ENCODE measurements around the gene SLC48A1. TPM values are rescaled to one million over a fixed set of nuclear protein-coding genes. Genes with fewer than 3 reads are reported as not detected.
A peak's percentile ranks its signal among the peaks of the same experiment; 100 is the strongest.

The SLC48A1 gene
- total and polyA plus RNA-seq, 3 donors from 2014 or later, result 21.0 to 32.0 (median 25.5) TPM

DNA sequence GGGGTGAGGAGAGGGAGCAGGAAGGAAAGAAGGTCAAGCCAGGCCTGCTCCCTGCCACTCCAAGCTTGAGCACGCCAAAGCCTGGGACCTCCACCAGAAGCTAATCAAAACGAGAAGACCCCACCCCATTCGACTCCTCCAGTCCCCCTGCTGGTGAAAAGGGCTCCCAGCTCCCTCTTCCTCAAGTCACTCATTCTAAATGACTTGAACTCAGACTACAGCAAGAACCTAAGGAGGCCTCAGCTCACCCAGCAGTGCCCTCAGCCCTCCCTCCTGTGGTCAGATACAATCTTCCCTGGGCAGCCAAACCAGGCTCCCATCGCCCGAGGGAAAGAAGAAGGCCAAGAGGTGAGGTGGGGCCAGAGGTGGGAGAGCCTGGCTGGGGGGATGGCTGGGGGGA lies 29.3 kb downstream of the SLC48A1 start:
- Histone ChIP-seq H3K4me1 (peaks cover 64% of the 10 kb centered on the region), H3K4me3 (no peak overlapping the region), H3K36me3 (ENCODE audit: low read depth, missing control alignments) (no peaks in the 10 kb centered on the region), H3K27me3 (no peaks in the 10 kb centered on the region), H3K9me3 (no peaks in the 10 kb centered on the region), H3K27ac (peak overlapping the region in 1 of 2 donors; percentile 59)
- 47 to 60% methylated on average over 3 to 5 of the region's 5 CpGs for WGBS, 2 donors
- DNase-seq, result no peak
- intact Hi-C loops (cut with DNase I; ENCODE audit: low total_unique reads), result no loop called here
- TF ChIP-seq, protein P1, sequence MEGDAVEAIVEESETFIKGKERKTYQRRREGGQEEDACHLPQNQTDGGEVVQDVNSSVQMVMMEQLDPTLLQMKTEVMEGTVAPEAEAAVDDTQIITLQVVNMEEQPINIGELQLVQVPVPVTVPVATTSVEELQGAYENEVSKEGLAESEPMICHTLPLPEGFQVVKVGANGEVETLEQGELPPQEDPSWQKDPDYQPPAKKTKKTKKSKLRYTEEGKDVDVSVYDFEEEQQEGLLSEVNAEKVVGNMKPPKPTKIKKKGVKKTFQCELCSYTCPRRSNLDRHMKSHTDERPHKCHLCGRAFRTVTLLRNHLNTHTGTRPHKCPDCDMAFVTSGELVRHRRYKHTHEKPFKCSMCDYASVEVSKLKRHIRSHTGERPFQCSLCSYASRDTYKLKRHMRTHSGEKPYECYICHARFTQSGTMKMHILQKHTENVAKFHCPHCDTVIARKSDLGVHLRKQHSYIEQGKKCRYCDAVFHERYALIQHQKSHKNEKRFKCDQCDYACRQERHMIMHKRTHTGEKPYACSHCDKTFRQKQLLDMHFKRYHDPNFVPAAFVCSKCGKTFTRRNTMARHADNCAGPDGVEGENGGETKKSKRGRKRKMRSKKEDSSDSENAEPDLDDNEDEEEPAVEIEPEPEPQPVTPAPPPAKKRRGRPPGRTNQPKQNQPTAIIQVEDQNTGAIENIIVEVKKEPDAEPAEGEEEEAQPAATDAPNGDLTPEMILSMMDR (IDR thresholded peaks at IDR 0.05), result no peak
- TF ChIP-seq POLR2A (IDR thresholded peaks at IDR 0.05), result no peak

DNA sequence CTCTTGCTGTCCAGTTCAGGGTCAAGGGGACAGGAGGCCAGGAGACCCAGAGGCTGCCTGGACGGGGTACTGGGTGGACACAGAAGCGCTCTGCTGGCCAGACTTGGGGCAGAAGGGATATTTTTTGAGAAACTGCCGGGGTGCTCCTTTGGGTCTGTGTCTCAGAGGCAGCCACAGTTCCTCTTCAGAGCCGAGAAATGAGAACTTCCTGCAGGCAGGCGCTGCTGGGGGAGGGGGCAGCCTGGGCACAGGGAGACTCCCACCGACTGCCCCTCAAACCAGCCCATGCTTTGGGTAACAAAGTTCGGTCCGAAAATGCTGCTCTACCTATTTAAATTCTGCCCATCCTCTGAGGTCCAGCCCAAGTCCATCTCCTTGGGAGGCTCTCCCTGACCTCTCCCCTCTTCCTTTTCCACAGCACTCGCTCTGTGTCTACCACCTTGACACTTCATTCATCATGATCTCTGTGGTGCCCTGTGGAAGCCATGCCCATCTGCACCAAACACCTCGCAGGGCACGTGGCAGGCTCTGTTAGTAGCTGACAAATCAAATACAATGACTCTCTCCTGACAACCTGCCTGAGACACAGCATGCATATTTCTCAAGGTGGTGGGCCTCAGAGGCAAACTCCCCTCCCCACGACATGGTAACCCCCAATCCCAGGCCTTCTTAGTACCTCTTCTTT lies 30.3 kb downstream of the SLC48A1 start:
- H3K4me1 ChIP-seq, result peaks cover 74% of the 10 kb centered on the region
- intact Hi-C loops (cut with DNase I; ENCODE audit: low total_unique reads), result no loop called here
- H3K9me3 ChIP-seq, result no peaks in the 10 kb centered on the region
- peak overlapping the region in 1 of 2 donors; percentile 59 for H3K27ac ChIP-seq
- H3K4me3 ChIP-seq, result no peak overlapping the region
- DNase-seq, result no peak
- H3K27me3 ChIP-seq, result no peaks in the 10 kb centered on the region
- WGBS, 2 donors, result 68 to 81% methylated on average over 11 to 12 of the region's 12 CpGs
- H3K36me3 ChIP-seq (ENCODE audit: low read depth, missing control alignments), result no peaks in the 10 kb centered on the region
- no peak for TF ChIP-seq POLR2A (IDR thresholded peaks at IDR 0.05)
- TF ChIP-seq, protein P1 (IDR thresholded peaks at IDR 0.05), result no peak

DNA sequence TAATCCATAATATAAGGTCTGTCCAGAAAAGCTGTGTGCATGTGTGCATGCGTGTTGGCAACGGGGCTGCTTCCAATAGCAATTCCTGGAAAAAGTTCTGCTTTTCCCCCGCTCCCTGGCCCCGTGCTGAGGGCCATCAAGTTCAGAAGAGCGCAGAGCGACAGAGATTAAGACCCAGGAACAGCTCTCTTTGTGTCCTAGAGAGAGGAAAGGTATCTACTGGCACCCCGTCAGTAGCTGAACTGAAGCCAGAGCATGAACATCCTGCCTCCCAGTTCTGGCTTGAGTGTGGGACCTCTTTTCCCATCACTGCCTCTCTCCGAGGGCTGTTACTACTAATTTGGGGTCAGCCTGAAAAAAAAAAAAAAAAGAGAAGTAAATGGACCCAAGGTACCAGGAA lies 31.1 kb downstream of the SLC48A1 start:
- no peak overlapping the region for H3K4me3 ChIP-seq
- H3K27ac ChIP-seq, result peak overlapping the region in 1 of 2 donors; percentile 31
- H3K4me1 ChIP-seq, result peaks cover 71% of the 10 kb centered on the region
- no peaks in the 10 kb centered on the region for H3K36me3 ChIP-seq (ENCODE audit: low read depth, missing control alignments)
- H3K27me3 ChIP-seq, result no peaks in the 10 kb centered on the region
- no peaks in the 10 kb centered on the region for H3K9me3 ChIP-seq
- intact Hi-C loops (cut with DNase I; ENCODE audit: low total_unique reads), result no loop called here
- TF ChIP-seq POLR2A (IDR thresholded peaks at IDR 0.05), result no peak
- TF ChIP-seq, protein P1 (IDR thresholded peaks at IDR 0.05), result no peak
- 29 to 41% methylated on average over 7 to 8 of the region's 8 CpGs for WGBS, 2 donors
- no peak for DNase-seq

DNA sequence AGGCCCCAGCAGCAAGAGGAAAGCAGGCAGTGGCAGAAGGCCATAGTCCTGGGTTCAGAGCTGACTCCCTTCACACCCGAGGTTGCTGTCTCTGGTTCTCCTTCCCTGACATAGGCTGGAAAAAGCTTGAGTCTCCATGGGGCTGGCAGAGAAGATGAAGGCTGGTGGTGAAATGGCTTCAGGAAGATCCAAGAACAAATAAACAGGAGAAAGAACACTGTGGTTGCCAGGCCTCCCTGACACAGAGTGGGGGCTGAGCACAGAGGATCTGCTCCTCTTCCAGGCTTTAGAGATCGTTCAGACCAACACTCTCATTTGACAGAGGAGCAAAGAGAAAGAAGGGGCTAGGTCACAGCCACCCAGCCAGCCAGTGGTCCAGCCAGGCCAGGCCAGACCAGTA lies 32.4 kb downstream of the SLC48A1 start:
- H3K27ac ChIP-seq, result peak overlapping the region; percentile 15 to 31
- no peaks in the 10 kb centered on the region for H3K9me3 ChIP-seq
- 30 to 44% methylated on average over 2 of the region's 2 CpGs for WGBS, 2 donors
- DNase-seq, result no peak
- intact Hi-C loops (cut with DNase I; ENCODE audit: low total_unique reads), result no loop called here
- no peaks in the 10 kb centered on the region for H3K27me3 ChIP-seq
- H3K4me1 ChIP-seq, result peaks cover 61% of the 10 kb centered on the region
- no peaks in the 10 kb centered on the region for H3K36me3 ChIP-seq (ENCODE audit: low read depth, missing control alignments)
- TF ChIP-seq POLR2A (IDR thresholded peaks at IDR 0.05), result no peak
- TF ChIP-seq, protein P1 (IDR thresholded peaks at IDR 0.05), result no peak
- no peak overlapping the region for H3K4me3 ChIP-seq

DNA sequence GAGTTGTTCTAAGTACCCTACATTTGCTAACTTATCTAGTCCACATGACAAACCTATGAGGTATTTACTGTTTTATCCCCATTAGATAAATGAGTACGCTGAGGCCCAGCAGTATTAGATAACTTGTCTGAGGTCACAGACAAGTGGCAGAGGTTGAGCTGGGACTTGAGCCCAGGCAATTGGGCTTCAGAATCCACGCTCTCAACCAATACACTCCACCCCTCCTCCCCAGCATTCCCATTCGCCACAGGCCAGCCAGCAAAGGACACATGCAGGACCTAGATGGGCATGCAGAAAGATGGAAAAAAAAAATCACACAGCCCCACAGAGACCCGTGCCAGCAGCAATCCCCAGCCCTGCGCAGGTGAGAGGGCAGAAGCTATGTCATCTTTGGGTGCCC lies 34.3 kb downstream of the SLC48A1 start:
- Histone ChIP-seq H3K27ac (peak overlapping the region; percentile 4 to 72), H3K27me3 (no peaks in the 10 kb centered on the region), H3K4me3 (no peak overlapping the region), H3K36me3 (ENCODE audit: low read depth, missing control alignments) (no peaks in the 10 kb centered on the region), H3K9me3 (no peaks in the 10 kb centered on the region), H3K4me1 (peaks cover 75% of the 10 kb centered on the region)
- 33 to 55% methylated on average over 5 of the region's 5 CpGs for WGBS, 2 donors
- TF ChIP-seq POLR2A (IDR thresholded peaks at IDR 0.05), result no peak
- TF ChIP-seq, protein P1 (IDR thresholded peaks at IDR 0.05), result no peak
- DNase-seq, result peak; percentile 43
- intact Hi-C loops (cut with DNase I; ENCODE audit: low total_unique reads), result no loop called here
